GDM1 (cell line): Measurements from ENCODE around the gene ZBTB11.
"Not testable (repeated sequence)": the region's sequence is repeated elsewhere in the genome, so short reads cannot be mapped to it uniquely, and the experiment has no call there.

Experiments used
- DNase-seq: peaks from one replicate; lab custom pipeline; 2025; lab: John Stamatoyannopoulos, UW

Gene ZBTB11

DNA sequence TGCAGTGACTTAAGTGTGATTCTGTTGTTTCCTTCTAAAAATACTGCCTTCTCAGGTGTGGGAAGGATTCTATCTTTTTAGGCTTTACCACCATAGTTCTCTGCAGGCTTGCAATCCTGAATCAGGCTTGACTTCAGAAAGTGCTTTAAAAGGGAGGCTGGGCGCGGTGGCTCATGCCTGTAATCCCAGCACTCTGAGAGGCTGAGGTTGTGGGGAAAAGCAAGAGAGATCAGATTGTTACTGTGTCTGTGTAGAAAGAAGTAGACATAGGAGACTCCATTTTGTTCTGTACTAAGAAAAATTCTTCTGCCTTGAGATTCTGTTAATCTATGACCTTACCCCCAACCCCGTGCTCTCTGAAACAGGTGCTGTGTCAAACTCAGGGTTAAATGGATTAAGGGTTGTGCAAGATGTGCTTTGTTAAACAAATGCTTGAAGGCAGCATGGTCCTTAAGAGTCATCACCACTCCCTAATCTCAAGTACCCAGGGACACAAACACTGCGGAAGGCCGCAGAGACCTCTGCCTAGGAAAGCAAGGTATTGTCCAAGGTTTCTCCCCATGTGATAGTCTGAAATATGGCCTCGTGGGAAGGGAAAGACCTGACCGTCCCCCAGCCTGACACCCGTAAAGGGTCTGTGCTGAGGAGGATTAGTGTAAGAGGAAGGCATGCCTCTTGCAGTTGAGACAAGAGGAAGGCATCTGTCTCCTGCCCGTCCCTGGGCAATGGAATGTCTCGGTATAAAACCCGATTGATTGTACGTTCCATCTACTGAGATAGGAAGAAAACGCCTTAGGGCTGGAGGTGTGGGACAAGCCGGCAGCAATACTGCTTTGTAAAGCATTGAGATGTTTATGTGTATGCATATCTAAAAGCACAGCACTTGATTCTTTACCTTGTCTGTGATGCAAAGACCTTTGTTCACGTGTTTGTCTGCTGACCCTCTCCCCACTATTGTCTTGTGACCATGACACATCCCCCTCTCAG lies 15.0 kb upstream of the ZBTB11 start:
- DNase-seq = not testable (repeated sequence)

DNA sequence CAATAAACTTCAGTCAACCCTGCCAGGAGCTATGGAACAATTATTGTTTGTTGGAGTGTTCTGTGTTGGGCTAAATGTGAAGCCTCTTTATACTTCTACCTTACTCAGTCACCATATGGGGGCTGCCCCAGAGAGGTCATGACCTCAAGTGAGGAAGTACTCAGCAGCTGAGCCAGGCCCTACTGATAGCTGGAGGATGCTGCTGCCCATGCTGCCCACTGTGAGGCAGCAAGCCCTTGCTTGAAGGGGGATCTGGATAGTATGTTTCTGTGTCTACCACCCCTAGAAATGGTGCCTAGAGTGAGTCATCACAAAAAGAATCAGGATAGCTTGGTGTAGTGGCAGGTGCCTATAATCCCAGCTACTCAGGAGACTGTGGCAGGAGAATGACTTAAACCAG lies 14.0 kb upstream of the ZBTB11 start:
- DNase-seq = no peak

DNA sequence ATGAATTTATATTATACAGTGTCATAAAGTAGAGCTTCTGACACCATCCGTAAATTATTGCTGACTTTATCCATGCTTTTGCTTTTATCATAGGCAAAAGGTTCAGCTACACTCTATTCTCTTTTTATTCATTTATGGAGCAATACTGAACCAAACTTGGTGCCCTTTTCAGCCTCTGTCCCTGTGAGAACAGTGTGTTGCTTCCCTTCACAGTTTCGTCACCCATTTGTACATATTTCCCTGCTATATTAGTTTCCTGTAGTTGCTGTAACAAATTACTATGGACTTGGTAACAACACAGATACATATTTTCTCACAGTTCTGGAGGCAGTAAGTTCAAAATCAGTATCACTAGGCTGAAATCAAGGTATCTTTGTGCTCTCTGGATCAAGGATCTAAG lies 12.4 kb upstream of the ZBTB11 start:
- DNase-seq = no peak

- DNase-seq = no peak
These were observed 10.4 kb upstream of the ZBTB11 start for GRCh38 chr3:101687142-101687931.

- DNase-seq = no peak
These were observed 9.0 kb upstream of the ZBTB11 start for GRCh38 chr3:101685870-101686307.

GRCh38 chr3:101685050-101685400 lies 8.1 kb upstream of the ZBTB11 start:
- DNase-seq = no peak

DNA sequence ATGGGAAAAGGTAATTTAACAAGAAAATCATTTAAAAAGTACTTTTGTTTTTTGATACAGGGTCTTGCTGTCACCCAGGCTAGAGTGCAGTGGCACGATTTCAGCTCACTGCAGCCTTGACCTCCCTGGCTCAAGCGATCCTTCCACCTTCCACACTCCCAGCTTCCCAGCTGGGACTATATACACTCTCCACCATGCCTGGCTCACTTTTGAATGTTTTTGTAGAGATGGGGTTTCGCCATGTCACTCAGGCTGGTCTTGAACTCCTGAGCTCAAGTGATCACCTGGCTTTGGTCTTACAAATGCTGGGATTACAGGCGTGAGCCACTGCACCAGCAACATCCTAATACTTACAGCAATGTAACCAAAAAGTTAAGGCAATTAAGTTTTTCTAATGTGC lies 3.5 kb upstream of the ZBTB11 start:
- DNase-seq = no peak

DNA sequence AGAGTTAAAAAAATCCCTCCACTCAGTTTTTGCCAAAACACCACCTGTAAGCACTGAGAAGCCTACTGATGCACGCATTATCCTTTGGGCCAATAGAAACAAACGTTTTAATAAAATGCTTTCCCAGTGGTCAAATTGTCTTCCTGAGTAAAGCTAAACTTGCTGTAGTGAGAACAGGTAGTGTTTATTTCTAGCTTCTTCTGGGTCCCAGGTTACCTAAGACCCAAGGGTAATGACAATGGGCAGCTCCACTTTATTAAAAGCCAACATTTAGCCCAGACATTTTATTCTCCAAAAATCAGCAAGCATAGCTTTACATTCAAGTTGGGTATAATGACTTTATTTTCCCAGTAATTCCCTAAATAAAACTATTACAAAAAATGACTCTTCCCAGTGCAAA lies 1.9 kb upstream of the ZBTB11 start:
- not testable (repeated sequence) for DNase-seq

GRCh38 chr3:101677436-101678286 lies 729 bp upstream of the ZBTB11 start:
- no peak for DNase-seq

DNA sequence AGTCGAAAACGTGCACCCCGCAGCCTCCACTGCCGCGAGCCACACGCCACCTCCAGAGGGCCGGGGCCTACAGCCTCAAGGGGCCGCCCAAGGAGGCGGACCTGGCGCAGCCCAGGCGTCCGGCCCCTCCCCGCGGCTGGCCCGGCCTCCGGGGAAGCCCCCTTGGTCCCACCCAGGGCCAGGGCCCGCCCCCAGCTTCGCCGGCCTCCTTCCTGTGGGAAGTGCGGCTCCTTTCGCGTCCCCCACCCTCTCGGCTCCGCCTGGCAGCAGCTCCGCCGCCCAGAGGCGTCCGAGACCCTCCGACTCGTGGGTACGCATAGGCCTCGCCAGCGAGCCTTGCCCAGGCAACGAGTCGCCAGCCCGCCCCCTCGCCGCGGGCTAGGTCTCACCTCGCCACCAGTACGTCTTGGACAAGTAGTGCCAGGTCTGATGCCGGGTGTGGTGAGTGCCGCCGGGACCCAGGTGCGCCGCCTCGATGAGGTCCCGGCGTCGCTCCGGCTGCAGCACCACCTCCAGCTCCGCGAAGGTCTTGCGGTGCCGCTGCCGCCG lies 642 bp downstream of the ZBTB11 start:
- no peak for DNase-seq

DNA sequence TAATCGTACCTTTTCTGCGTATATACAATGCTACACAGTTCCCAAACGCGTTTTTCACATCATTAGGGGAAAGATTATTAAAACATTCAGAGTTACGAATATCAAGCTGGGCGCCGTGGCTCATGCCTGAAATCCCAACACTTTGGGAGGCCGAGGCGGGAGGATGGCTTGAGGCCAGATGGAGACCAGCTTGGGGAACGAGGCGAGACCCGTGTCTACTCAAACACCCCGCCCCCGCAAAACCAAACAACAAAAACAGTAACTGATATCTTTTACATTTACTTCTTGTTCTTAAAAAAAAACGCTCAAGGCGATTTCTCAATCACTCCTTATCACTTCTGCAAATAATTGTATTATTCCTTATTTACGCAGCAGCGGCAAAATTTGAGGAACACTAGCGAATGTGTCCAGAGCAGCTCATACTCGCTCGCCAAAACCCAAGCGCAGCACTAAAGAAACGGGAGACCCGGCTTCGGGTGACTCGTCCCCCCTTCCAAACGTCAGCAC lies 1.2 kb downstream of the ZBTB11 start:
- no peak for DNase-seq

DNA sequence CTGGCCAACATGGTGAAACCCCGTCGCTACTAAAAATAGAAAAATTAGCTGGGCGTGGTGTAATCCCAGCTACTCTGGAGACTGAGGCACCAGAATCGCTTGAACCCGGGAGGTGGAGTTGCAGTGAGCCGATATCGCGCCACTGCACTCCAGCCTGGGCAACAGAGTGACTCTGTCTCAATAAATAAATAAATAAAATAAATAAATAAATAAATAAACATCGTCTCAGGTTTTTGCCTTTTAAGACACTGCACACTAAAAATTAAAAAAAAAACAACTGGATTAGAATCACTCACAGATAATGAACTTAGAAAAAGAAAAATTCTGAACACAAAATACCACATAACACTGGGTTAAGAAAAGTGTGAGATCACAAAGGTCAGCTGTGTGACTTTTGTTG lies 2.4 kb downstream of the ZBTB11 start:
- no peak for DNase-seq

DNA sequence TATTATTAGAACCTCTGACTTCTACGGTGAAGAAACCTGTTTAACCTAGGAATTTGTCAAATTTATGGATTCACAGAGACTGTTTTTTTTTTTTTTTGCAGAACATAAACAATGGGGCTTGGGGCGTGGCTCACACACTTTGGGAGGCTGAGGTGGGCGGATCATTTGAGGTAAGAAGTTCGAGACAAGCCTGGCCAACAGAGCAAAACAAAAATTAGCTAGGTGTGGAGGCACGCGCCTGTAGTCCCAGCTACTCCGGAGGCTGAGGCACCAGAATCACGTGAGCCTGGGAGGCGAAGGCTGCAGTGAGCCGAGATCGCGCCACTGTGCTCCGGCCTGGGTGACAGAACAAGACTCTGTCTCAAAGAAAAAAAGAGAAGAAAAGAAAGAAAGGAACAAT lies 3.0 kb downstream of the ZBTB11 start:
- no peak for DNase-seq

- DNase-seq = no peak
These were observed 5.9 kb downstream of the ZBTB11 start for GRCh38 chr3:101671014-101671413.

DNA sequence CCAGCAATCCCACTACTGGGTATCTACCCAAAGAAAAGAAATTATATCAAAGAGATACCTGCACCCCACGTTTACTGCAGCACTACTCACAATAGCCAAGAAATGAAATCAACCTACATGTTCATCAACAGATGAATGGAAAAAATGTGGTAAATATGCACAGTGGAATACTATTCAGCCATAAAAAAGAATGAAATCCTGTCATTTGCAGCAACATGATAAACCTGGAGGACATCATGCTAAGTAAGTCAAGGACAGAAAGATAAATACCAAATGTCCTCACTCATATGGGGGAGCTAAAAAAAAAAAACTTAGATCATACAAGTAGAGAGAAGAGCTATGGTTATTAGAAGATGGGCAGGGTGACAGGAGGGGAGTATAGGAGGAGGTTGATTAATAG lies 9.1 kb downstream of the ZBTB11 start:
- DNase-seq = no peak

DNA sequence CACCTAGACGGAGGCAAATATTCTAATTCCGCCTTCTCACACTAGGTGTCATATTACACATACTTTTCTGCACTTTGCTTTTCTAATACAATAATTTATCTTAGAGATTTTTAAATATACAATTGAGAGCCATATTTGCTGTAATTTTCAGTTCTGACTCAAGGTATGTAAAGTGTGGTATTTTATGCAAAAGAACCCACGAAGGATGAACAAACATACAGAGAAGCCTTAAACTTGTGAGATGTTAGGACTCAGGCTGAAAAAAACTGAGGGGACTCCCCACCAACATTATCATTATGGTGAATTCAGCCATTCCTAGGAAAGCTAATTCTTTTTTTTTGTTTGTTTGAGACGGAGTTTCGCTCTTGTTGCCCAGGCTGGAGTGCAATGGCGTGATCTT lies 9.6 kb downstream of the ZBTB11 start:
- DNase-seq = no peak

DNA sequence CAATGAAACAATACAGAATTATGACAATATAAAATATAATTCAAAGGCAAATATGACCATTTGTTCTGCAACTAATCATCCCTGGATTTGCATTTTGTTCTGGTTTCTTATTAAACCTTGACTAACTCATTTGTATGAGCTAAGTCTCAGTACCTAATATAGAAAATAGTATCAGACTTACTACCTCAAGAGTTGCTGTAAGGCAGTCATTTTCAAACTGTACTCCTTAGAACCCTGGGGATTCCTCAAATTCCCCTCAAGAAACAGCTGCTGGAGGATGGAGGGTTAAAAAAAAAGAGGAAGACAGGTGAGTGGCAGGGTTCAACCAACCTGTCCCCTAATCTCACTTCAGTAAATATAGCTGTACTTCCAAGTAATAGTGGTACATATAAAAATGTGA lies 11.1 kb downstream of the ZBTB11 start:
- DNase-seq = no peak

- no peak for DNase-seq
These were observed 11.6 kb downstream of the ZBTB11 start for GRCh38 chr3:101665357-101665756.

DNA sequence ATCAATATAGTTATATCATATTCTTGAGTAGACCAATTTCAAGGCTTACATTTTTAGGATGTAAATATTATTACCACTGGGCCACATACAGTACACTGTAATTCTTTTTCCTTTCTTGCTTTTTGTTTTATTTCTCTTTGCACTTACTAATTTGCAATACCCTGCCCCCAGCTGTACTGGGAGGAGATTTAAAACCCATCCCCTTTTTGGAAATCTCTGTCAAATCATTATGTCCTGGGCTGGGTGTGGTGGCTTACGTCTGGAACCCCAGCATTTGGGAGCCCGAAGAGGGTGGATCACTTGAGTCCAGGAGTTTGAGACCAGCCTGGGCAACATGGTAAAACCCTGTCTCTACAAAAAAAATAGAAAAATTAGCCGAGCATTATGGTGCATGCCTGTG lies 16.2 kb downstream of the ZBTB11 start:
- DNase-seq = no peak

DNA sequence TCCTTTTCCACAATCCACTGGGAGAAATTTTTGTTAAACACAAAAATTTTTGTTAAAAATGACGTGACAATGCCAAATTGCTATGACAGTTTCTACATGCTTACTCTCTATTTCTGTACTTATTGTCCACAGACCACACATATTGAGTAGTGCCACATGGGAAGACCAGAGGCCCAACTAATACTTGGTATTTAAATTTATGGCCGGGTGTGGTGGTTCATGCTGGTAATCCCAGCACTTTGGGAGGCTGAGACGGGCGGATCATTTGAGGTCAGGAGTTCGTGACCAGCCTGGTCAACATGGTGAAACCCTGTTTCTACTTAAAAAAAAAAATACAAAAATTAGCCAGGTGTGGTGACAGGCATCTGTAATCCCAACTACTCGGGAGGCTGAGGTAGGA lies 20.3 kb downstream of the ZBTB11 start:
- DNase-seq = no peak

GRCh38 chr3:101646726-101647125 lies 30.2 kb downstream of the ZBTB11 start:
- DNase-seq = no peak
